ENCODE measurements around the gene CLDN6. TPM values are rescaled to one million over a fixed set of nuclear protein-coding genes. Genes with fewer than 3 reads are reported as not detected.

Gene CLDN6
- total and polyA plus RNA-seq, 2 of the 13 experiments (the other 11 are each of a cell fraction or from before 2014, with no cell fraction given), result 5.9 to 7.6 TPM

DNA sequence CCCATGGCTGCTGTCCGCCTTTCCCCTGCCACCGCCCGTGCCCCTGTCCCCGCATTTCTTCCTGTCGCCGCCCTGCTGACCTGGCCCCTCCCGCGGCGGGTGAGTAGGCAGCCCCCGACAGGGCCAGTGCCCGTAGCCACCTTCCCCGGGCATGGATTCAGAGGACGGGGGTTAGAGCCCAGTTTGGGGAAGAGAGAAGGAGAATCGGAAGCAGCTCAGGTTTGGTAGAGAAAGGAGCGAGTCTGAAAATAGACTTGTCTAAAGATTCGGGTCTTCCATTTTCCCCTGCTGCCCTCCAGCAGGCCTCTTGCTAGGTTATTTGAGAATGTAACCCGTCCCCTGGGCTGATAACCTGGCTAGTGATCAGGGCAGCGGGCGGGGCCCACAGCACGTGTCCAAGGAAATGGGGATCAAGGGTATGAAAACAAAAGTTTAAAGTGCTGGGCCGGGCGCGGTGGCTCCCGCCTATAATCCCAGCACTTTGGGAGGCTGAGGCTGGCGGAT is 13.2 kb downstream of the CLDN6 start:
- Histone ChIP-seq H3K4me3 (replicated peaks in 1 of 3; ENCODE audit: insufficient read depth in 1 of 3, low read depth in 2 of 3, low read length in 3 of 3) (peak overlapping the region; percentile 55 to 75 (median 69); a peak in 5 of 6 replicates), H4K20me1 (ENCODE audit: insufficient read depth, low read length) (no peaks in the 10 kb centered on the region), H3K79me2 (ENCODE audit: insufficient read depth, low read length) (no peaks in the 10 kb centered on the region), H3K27ac (ENCODE audit: extremely low read length, insufficient read depth, low read length) (peak overlapping the region; percentile 84), H3K9ac (ENCODE audit: insufficient read depth, low read depth, low read length) (peak overlapping the region; percentile 72), H3K9me3 (ENCODE audit: low read length) (no peaks in the 10 kb centered on the region), H3K4me2 (ENCODE audit: low read depth, low read length) (peak overlapping the region; percentile 80), H3K27me3 (ENCODE audit: control insufficient read depth in 1 of 2, insufficient read depth in 2 of 2, low read length in 2 of 2) (no peaks in the 10 kb centered on the region), H3K4me1 (ENCODE audit: insufficient read depth, low read length) (peaks cover 60% of the 10 kb centered on the region), H3K36me3 (replicated peaks in 1 of 2; ENCODE audit: control insufficient read depth in 1 of 2, insufficient read depth in 2 of 2, low read length in 2 of 2) (no peaks in the 10 kb centered on the region), H2AFZ (ENCODE audit: low read length) (no peak overlapping the region)
- ATAC-seq, result no peak
- BruUV-seq (replicated peaks), result TSS peak; percentile 57
- ChIA-PET POLR2A (interaction anchor here (0.5 to 14.2 kb wide), 6 partner anchors 18 to 453 kb away, joined by 3 to 750 read pairs (median 8); partner anchors contain the start of genes CLDN6, HCFC1R1, IL32 and KREMEN2), CTCF (ENCODE audit: low intra/inter-chr PET ratio, low total read pairs) (interaction anchor here (1.4 kb wide), 1 partner anchor 14 kb away, joined by 4 read pairs; no protein-coding TSS in a partner anchor)
- in situ Hi-C loops (cut with HindIII; ENCODE audit: extremely low pct_ligation_motif_present, low pct_unique_long_range_greater_than_20kb), result no loop called here
- peak; percentile 65 for DNase-seq (ENCODE audit: low spot score)
- under 1% methylated on average over 17 of the region's 25 CpGs for WGBS (ENCODE audit: low lambda C conversion rate)
- no peak for FAIRE-seq
- intact Hi-C loops (cut with micrococcal nuclease; ENCODE audit: unreplicated experiment), result loop anchor here (1.0 kb wide), 1 partner anchor 19 kb away; the partner anchor contains the start of gene THOC6
- TF ChIP-seq ZNF367 (CRISPR knock-in tag; IDR thresholded peaks at IDR 0.05; ENCODE audit: borderline replicate concordance), result peak; percentile 69; the same call in 1 of the 2 replicates
- 0 out of 2 replicates have a peak, but pooled peaks have one; percentile 33 for TF ChIP-seq RXRA (CRISPR knock-in tag; IDR thresholded peaks at IDR 0.05)
- TF ChIP-seq BORCS8-MEF2B (CRISPR knock-in tag; IDR thresholded peaks at IDR 0.05), result peak; percentile 35; the same call in 1 of the 2 replicates
- TF ChIP-seq MED13 (CRISPR knock-in tag; IDR thresholded peaks at IDR 0.05), result no peak
- TF ChIP-seq SRSF1 (optimal IDR thresholded peaks at IDR 0.05; ENCODE audit: low read depth, low read length), result peak; percentile 52
- TF ChIP-seq, protein P1, sequence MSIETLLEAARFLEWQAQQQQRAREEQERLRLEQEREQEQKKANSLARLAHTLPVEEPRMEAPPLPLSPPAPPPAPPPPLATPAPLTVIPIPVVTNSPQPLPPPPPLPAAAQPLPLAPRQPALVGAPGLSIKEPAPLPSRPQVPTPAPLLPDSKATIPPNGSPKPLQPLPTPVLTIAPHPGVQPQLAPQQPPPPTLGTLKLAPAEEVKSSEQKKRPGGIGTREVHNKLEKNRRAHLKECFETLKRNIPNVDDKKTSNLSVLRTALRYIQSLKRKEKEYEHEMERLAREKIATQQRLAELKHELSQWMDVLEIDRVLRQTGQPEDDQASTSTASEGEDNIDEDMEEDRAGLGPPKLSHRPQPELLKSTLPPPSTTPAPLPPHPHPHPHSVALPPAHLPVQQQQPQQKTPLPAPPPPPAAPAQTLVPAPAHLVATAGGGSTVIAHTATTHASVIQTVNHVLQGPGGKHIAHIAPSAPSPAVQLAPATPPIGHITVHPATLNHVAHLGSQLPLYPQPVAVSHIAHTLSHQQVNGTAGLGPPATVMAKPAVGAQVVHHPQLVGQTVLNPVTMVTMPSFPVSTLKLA (IDR thresholded peaks at IDR 0.05), result no peak
- peak; percentile 43; the same call in 1 of the 2 replicates for TF ChIP-seq KAT8 (CRISPR knock-in tag; IDR thresholded peaks at IDR 0.05)
- peak; percentile 46; the same call in 1 of the 2 replicates for TF ChIP-seq ZFY (CRISPR knock-in tag; IDR thresholded peaks at IDR 0.05)
- peak; percentile 64 for TF ChIP-seq SAP130 (CRISPR knock-in tag; IDR thresholded peaks at IDR 0.05; ENCODE audit: low read depth)
- TF ChIP-seq KDM2A (CRISPR knock-in tag; IDR thresholded peaks at IDR 0.05; ENCODE audit: borderline replicate concordance, low read depth), result peak; percentile 33; the same call in 1 of the 2 replicates
- TF ChIP-seq NR2C2 (CRISPR knock-in tag; IDR thresholded peaks at IDR 0.05; ENCODE audit: borderline replicate concordance), result no peak
- TF ChIP-seq, protein P2, sequence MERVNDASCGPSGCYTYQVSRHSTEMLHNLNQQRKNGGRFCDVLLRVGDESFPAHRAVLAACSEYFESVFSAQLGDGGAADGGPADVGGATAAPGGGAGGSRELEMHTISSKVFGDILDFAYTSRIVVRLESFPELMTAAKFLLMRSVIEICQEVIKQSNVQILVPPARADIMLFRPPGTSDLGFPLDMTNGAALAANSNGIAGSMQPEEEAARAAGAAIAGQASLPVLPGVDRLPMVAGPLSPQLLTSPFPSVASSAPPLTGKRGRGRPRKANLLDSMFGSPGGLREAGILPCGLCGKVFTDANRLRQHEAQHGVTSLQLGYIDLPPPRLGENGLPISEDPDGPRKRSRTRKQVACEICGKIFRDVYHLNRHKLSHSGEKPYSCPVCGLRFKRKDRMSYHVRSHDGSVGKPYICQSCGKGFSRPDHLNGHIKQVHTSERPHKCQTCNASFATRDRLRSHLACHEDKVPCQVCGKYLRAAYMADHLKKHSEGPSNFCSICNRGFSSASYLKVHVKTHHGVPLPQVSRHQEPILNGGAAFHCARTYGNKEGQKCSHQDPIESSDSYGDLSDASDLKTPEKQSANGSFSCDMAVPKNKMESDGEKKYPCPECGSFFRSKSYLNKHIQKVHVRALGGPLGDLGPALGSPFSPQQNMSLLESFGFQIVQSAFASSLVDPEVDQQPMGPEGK (CRISPR knock-in tag; IDR thresholded peaks at IDR 0.05), result peak; percentile 91
- no peak for TF ChIP-seq ZZZ3 (CRISPR knock-in tag; IDR thresholded peaks at IDR 0.05; ENCODE audit: borderline replicate concordance)
- TF ChIP-seq ZNF839 (CRISPR knock-in tag; IDR thresholded peaks at IDR 0.05; ENCODE audit: borderline replicate concordance), result no peak
- TF ChIP-seq PHF21A (CRISPR knock-in tag; IDR thresholded peaks at IDR 0.05), result peak; percentile 71
- TF ChIP-seq ZC3H13 (CRISPR knock-in tag; IDR thresholded peaks at IDR 0.05), result no peak
- TF ChIP-seq RCOR2 (CRISPR knock-in tag; IDR thresholded peaks at IDR 0.05), result no peak
- TF ChIP-seq MYC (CRISPR knock-in tag; IDR thresholded peaks at IDR 0.05; ENCODE audit: borderline replicate concordance), result peak; percentile 63; the same call in 1 of the 2 replicates
- TF ChIP-seq TEAD3 (CRISPR knock-in tag; optimal IDR thresholded peaks at IDR 0.05; ENCODE audit: borderline replicate concordance), result peak; percentile 16
- TF ChIP-seq, protein P3, sequence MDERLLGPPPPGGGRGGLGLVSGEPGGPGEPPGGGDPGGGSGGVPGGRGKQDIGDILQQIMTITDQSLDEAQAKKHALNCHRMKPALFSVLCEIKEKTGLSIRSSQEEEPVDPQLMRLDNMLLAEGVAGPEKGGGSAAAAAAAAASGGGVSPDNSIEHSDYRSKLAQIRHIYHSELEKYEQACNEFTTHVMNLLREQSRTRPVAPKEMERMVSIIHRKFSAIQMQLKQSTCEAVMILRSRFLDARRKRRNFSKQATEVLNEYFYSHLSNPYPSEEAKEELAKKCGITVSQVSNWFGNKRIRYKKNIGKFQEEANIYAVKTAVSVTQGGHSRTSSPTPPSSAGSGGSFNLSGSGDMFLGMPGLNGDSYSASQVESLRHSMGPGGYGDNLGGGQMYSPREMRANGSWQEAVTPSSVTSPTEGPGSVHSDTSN (CRISPR knock-in tag; IDR thresholded peaks at IDR 0.05), result no peak
- 0 out of 2 replicates have a peak, but pooled peaks have one; percentile 18 for TF ChIP-seq ZNF501 (CRISPR knock-in tag; IDR thresholded peaks at IDR 0.05)
- TF ChIP-seq SMYD3 (CRISPR knock-in tag; IDR thresholded peaks at IDR 0.05), result no peak
